Mesothelial cell of epicardium (in vitro differentiated cells): Measurements from ENCODE around the gene DRC1. TPM values are rescaled to one million over a fixed set of nuclear protein-coding genes. Genes with fewer than 3 reads are reported as not detected.

Source experiments
- DNase-seq, 2 experiments: peaks; one replicate each; pipeline ENCODE4 v3.0.0; 2021; ENCODE audit warnings: low spot score in 2 of 2; ENCODE audit not compliant: unreplicated experiment in 2 of 2
- H3K27ac Mint-ChIP-seq: 2 replicates; pipeline ENCODE4 v1.8.0; 2021; ENCODE audit warnings: mixed read lengths
- H3K27me3 Mint-ChIP-seq: 2 replicates; pipeline ENCODE4 v1.8.0; 2021; ENCODE audit warnings: low read depth, mixed read lengths
- H3K36me3 Mint-ChIP-seq: 2 replicates; pipeline ENCODE4 v1.8.0; 2021; ENCODE audit warnings: mixed read lengths
- H3K4me1 Mint-ChIP-seq: 2 replicates; pipeline ENCODE4 v1.8.0; 2021; ENCODE audit warnings: mixed read lengths
- H3K4me3 Mint-ChIP-seq: 2 replicates; pipeline ENCODE4 v1.8.0; 2021; ENCODE audit warnings: mild to moderate bottlenecking, moderate library complexity, mixed read lengths
- H3K9me3 Mint-ChIP-seq: 2 replicates; pipeline ENCODE4 v1.8.0; 2021; ENCODE audit warnings: mixed read lengths
- CTCF ChIP-seq: fragments of 200-600 bp; sonication (generic); IDR thresholded peaks from one replicate; pipeline ENCODE4 v1.5.0; 2021; ENCODE audit warnings: antibody characterized with exemption; ENCODE audit not compliant: unreplicated experiment
- total RNA-seq: library from RNA; stranded (reverse); gene quantifications from 3 replicates; pipeline ENCODE4 v1.2.1, GENCODE V29; 2021

Gene DRC1
- total RNA-seq, 1 donor from 2014 or later = 0.22 TPM

- peaks cover 5% of the 10 kb centered on the region for H3K4me1 Mint-ChIP-seq
- peaks cover 7% of the 10 kb centered on the region for H3K27me3 Mint-ChIP-seq
- TF ChIP-seq CTCF = no peak
- no peak for DNase-seq
- no peaks in the 10 kb centered on the region for H3K36me3 Mint-ChIP-seq
- no peak overlapping the region for H3K4me3 Mint-ChIP-seq
- no peaks in the 10 kb centered on the region for H3K9me3 Mint-ChIP-seq
- no peak overlapping the region for H3K27ac Mint-ChIP-seq
Measured at GRCh38 chr2:26486789-26487188, 85.1 kb downstream of the DRC1 start.

- H3K27ac Mint-ChIP-seq = no peak overlapping the region
- TF ChIP-seq CTCF = no peak
- peaks cover 7% of the 10 kb centered on the region for H3K27me3 Mint-ChIP-seq
- no peaks in the 10 kb centered on the region for H3K9me3 Mint-ChIP-seq
- DNase-seq = no peak
- no peaks in the 10 kb centered on the region for H3K36me3 Mint-ChIP-seq
- H3K4me1 Mint-ChIP-seq = peaks cover 5% of the 10 kb centered on the region
- no peak overlapping the region for H3K4me3 Mint-ChIP-seq
Measured at GRCh38 chr2:26487192-26487591, 85.5 kb downstream of the DRC1 start.

- H3K4me1 Mint-ChIP-seq = peaks cover 5% of the 10 kb centered on the region
- no peak for DNase-seq
- no peaks in the 10 kb centered on the region for H3K36me3 Mint-ChIP-seq
- no peak overlapping the region for H3K27ac Mint-ChIP-seq
- peaks cover 7% of the 10 kb centered on the region for H3K27me3 Mint-ChIP-seq
- no peak for TF ChIP-seq CTCF
- no peaks in the 10 kb centered on the region for H3K9me3 Mint-ChIP-seq
- no peak overlapping the region for H3K4me3 Mint-ChIP-seq
Measured at GRCh38 chr2:26488463-26489212, 86.9 kb downstream of the DRC1 start.

GRCh38 chr2:26489213-26489850 is 87.6 kb downstream of the DRC1 start:
- Mint-ChIP-seq H3K4me3 (no peak overlapping the region), H3K4me1 (peaks cover 5% of the 10 kb centered on the region), H3K27ac (no peak overlapping the region), H3K36me3 (no peaks in the 10 kb centered on the region), H3K9me3 (no peaks in the 10 kb centered on the region), H3K27me3 (peaks cover 3% of the 10 kb centered on the region)
- TF ChIP-seq CTCF = no peak
- no peak for DNase-seq

- peaks cover 11% of the 10 kb centered on the region for H3K4me1 Mint-ChIP-seq
- H3K27ac Mint-ChIP-seq = no peak overlapping the region
- H3K9me3 Mint-ChIP-seq = no peaks in the 10 kb centered on the region
- no peak for DNase-seq
- TF ChIP-seq CTCF = no peak
- no peaks in the 10 kb centered on the region for H3K27me3 Mint-ChIP-seq
- no peaks in the 10 kb centered on the region for H3K36me3 Mint-ChIP-seq
- no peak overlapping the region for H3K4me3 Mint-ChIP-seq
Measured at GRCh38 chr2:26491563-26492167, 89.9 kb downstream of the DRC1 start.
